HG02852 (cell line): ENCODE data around the gene SLC26A1.
A peak's percentile ranks its signal among the peaks of the same experiment; 100 is the strongest.
"Not testable (repeated sequence)": the region's sequence is repeated elsewhere in the genome, so short reads cannot be mapped to it uniquely, and the experiment has no call there.

ENCODE experiments used
- ATAC-seq: cut with Tn5 transposase; IDR thresholded peaks from one replicate; pipeline ENCODE4 v1.9.1; 2021; ENCODE audit warnings: mild to moderate bottlenecking, moderate library complexity; ENCODE audit not compliant: unreplicated experiment

The SLC26A1 gene

DNA sequence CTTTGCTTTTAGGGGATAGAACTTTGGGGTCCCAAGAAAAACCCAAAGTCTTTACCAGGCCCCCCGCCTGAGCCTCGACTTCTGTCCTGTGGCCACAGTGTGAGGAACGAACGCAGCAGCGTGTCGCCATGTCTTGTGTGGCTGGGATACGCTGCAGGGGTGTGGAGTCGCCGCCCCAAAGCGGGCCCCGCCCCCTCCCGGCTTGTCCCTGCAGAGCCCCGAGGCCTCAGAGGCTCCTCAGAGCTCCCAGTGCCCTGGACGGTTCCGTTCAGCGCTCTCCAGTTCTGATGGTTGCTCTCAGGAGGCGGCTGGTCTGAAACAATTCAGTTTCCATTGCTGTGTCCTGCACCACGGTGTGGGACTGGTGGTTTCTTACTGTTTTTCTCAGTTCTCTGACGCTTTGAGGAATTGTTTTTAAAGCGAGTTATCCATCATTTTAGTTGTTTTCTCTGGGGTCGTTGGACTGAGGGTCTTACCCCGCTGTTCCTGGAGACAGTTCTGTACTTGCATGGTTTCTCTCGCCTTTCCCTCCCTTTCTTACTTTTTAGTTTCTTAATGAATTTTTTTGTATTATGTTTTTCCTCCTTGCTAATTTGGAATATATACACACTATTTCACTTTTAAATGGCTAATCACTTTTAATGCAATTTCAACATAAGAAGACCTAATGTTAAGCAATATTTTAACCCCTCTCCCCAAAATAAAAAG is 7.9 kb downstream of the SLC26A1 start:
- no peak for ATAC-seq

DNA sequence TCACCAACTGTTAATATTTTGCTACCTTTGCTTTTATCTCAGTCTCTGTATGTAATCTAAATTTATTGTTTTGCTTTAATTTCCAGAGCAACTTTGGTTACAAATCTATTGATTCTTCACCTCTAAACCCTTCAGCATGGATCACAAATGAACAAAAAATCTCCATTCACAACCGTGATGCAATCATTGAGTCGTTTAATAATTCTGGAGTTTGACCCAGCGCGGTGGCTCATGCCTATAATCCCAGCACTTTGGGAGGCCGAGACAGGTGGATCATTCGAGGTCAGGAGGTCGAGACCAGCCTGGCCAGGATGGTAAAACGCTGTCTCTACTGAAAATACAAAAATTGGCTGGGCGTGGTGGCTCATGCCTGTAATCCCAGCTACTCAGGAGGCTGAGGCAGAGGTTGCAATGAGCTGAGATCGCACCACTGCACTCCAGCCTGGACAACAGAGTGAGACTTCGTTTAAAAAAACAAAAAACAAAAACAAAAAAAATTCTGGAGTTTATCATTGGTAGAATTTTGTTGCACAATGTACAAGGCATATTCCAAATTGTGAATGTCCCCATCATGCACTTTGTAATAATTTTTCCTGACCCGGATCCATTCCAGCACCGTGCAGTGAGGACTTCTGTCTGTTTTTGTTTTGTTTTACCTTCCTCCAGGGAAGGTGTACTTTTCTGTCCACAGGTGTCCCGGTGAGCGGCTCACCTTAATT is 8.7 kb downstream of the SLC26A1 start:
- ATAC-seq, result no peak

DNA sequence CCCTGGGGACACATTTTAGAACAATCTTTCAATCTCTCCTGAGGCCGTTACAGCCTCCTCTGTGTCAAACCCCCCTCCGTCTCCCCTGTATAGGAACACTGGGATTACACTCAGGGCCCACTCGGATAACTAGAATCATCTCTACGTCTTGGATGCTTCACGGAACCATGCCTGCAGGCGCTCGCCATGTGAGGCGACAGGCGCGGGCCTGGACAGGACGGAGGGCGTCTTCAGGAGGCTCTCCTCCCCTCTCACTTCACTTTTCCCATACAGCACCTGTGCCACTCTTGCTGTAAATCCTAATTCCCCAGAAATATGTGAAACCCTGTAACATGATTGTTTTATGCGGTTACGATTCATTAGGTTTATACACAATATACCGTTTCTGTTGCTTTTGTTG is 10.4 kb downstream of the SLC26A1 start:
- ATAC-seq, result no peak

DNA sequence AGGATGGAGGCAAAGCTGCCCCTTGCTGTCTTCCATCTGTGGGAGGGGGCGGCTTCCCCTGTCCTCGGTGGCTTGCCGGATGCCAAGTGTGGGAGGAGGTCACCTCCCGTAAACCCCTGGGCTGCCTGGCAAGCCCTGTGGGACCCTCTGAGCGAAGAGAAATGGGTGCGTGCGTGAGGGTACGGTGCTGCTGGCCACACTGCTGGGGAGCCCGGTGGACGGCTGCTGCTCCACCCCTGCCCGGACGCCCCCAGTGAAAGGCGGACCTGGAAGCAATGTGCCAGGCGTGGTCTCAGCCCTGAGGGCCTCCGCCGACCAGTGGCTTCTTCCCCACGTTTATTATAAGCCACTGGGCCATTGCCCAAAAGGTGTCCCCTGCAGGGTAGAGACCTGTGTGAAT is 10.9 kb downstream of the SLC26A1 start:
- ATAC-seq, result no peak

DNA sequence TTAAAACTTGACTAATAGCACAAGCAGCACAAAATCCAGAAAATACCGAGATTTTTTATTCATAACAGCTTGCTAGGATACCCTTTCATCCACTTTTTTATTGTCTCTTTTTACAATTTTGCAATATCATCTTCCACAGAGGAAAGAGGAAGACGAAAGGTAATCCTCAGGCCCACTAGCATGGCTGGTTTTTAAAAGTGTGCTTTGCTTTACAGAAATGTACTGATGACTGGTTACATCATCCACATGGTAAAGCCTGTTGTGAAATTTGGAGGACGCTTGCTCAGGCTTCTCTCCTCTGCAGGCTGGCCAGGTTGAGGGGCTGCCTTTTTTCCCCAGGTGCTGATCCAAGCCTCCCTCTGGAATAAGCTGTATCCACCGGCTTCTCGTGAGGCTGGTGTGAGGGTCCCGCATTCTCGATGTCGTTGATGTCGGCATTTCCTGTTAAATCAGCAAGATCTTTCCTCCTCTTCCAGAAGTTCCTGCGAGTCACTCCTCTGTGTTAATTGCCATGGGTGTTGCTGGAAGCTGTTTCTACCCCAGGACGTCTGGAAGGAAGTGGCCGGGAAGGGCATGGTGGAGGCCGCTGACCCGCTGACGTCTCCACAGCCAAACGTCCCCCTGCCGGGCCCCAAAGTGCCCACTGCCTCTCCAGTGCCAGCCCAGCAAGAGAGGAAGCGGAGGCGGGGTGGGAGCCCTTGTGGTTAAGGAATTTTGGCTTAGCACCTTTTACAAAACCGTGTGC is 14.1 kb downstream of the SLC26A1 start:
- no peak for ATAC-seq

DNA sequence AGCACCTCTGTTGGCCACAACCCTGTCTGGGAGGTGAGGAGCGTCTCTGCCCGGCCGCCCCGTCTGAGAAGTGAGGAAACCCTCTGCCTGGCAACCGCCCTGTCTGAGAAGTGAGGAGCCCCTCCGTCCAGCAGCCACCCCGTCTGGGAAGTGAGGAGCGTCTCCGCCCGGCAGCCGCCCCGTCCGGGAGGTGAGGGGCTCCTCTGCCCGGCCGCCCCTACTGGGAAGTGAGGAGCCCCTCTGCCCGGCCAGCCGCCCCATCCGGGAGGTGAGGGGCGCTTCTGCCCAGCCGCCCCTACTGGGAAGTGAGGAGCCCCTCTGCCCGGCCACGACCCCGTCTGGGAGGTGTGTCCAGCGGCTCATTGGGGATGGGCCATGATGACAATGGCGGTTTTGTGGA is 17.2 kb downstream of the SLC26A1 start:
- ATAC-seq, result not testable (repeated sequence)

DNA sequence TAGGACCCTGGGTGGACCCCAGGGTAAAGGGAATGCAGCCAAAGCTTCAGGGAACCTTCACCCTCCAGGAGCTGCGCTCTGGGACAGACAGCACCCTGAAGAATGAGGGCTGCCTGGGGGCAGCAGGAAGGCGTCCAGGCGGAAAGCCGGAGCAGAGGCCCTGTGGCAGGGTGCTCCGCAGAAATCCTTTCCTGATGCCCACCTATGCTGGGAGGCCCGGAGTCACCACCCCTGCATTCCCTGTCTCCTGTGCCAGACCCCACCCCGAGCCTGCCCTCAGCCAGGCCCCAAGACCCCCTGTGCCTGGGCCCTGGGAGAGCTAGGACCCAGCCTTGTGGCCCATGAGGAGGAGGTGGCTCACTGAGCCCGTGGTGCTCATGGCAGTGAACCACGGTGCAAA is 18.5 kb downstream of the SLC26A1 start:
- ATAC-seq, result no peak

DNA sequence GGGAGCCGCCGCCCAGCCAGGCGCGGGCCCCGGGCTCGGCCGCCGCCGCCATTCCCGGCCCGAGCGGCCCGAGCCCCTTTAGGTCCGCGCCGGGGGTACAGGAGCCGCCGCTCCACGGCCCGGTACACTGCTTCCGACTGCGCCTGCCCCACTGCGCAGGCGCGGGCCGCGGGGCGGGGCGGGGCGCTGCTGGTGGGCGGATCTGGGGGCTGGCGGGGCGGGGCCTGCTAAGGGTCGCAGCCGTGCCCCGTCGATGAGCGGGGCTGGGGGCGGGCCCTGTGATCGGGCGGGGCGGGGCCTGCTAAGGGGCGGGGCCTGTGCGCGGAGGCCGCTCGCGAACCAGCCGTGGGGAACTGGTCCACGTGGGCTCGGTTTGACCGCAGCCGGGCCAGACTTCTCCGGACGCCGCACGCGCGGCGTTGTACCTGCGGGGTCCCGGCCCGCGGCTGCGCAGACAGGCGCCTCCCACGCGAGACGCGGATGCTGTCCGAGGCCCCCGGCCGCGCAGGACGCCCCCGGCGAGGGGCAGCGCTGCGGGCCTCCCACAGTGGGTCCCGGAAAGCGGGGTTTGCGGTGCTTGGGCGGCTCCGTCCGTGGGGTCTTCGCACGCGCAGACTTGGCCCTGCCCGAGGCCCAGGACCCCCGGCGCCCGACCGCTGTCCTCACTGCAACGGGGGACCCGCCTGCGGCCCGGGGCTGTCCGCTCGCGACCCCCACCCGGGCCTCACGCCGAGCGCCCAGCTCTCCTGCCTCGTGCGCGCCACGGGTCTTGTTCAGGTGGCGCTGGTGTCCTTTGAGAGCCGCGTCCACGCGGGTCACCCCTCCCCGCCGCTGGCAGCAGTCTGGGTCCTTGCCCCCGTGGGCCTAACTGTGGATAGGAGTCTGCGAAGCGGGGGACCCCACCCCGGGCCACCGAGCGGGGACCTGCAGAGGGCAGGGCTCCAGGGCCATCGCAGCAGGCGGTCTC is 19.5 kb downstream of the SLC26A1 start, which contains the start of gene DGKQ:
Gene DGKQ (minus strand): TSS at position 139 of the 967 bp plus-strand sequence. CDS start 87 bp downstream, at position 52.
- peak; percentile 63 for ATAC-seq

DNA sequence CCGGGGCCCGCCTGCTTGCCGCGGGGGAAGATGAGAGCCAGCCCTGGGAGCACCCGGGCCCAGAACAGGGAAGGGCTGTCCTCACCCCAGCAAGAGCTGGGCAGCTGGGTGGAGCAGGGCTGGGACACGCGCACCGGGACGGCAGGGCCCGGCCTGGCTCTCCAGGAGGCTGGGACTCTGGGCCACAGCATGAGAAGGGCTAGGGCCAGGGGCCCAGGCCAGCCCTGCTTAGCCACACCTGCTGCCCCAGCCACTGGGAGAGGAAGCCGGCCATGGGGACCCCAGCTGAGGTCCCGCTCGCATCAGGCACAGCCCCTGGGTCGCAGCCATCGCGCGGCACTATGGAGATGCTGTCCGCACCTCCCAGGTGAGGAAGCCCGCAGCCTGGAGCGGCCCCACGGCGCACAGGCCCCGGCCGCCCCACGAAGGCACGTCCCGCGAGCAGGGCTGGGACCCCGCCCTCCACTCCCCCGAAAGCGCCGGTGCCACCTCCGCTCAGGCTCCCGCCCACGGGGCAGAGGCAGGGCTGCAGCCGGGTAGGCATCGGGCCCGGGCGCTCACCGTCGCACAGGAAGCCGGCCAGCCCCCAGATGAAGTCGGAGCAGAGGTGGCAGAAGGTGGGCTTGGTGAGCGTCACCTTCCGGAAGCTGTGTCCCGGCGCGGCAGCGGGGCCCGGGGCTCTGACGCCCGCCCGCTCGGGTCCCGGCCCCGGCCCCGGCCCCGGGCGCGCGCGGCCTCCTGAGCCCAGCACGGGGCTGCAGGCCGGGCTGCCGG is 20.4 kb downstream of the SLC26A1 start:
- ATAC-seq, result peak; percentile 44

DNA sequence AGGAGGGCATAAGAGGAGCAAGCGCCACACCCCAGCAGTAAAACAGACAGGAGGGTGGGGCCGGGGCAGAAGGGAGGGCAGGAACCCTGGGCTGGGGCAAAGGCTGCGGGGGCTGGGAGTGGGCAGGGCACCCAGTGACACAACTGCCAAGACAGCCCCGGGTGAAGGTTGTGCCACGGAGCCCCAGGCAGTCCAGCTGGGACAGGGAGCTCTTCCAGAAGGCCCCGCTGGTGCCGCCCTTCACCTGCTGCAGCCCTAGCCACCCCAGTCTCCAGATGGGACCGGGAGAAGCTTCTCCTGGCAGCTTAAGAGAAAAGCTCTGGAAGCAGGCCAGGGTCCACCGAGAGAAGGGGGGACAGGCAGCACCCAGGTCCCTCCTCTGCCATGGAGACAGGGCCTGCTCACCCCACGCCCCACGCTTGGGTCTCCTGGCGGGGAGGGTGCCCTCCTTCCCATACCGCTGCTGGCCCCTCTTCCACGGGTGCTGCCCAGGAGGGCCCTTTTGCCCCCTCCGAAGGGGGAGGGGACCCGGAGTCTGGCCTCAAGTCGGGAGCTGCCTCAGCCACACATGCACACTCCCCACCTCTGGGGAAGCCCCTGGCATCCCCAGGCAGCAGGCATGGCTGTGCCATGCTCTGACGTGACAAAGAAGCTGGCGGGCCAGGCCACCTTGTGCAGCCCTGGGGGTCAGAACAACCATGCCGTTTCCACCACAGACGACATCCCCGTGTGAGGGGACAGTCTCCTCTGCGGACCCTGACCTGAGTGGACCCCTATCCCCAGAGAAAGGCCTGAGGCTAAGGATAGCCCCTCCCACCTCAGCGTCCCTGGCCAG is 21.3 kb downstream of the SLC26A1 start:
- ATAC-seq, result no peak

DNA sequence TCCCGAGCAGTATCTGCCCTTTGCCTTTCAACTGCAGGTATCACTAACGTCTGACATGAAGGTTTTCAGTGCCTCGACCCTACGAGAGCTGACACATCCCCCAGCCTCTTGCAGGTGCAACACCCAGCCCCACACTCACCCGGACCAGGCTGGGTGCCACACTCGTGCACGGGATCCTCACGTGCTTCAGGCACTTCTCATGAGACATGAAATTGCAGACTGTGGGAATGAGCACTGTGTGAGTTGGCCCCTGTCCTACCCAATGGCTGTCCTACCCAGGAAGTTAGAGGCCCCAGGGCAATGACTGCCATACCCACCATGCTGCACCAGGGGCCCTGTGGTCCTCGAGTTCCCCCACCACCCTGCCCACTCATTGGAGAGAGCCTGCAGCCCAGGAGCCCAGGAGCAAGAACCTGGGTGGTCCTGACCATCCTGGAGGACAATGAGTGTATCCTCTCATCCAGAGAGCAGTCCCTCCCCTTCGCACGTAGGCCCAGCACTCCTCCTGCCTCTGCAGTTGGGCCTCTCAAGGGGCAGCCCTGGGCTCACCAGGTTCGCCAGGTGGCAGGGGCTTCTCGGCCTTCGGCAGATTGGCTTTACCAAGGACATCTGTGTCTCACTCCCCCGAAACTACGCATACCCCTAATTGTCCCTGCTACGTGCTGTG is 22.2 kb downstream of the SLC26A1 start:
- ATAC-seq, result no peak

DNA sequence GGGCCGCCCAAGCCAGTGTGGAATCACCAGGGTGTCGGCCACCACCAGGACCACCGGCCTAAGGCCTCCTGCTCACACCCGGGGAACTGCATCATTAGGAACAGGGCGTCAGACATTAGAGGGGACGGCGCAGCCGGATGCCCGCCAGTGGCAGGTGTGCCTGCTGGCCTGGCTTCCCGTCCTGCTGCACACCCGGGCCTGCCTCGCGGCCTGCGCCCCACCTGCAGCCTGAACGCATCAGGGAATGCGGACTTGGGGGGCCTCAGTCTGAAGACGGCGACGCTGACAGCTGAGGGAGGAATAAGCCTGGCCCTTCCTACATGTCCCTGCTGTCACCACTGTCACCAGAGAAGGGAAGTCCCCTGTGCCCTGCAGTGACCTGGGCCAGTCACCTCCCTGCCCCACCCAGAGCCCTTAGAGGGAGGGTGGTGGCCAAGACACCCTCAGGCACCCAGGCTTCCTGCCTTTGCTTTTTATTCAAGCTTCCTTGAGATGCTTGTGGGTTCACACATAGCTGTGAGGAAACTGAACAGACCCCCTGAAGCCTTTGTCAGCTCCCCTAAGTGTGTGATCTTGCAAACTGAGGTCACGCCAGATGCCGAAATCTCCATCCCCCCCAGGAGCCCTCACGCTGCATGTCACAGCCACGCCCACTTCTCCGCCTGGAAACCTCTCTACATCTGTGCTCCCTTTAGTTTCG is 23.0 kb downstream of the SLC26A1 start:
- no peak for ATAC-seq

DNA sequence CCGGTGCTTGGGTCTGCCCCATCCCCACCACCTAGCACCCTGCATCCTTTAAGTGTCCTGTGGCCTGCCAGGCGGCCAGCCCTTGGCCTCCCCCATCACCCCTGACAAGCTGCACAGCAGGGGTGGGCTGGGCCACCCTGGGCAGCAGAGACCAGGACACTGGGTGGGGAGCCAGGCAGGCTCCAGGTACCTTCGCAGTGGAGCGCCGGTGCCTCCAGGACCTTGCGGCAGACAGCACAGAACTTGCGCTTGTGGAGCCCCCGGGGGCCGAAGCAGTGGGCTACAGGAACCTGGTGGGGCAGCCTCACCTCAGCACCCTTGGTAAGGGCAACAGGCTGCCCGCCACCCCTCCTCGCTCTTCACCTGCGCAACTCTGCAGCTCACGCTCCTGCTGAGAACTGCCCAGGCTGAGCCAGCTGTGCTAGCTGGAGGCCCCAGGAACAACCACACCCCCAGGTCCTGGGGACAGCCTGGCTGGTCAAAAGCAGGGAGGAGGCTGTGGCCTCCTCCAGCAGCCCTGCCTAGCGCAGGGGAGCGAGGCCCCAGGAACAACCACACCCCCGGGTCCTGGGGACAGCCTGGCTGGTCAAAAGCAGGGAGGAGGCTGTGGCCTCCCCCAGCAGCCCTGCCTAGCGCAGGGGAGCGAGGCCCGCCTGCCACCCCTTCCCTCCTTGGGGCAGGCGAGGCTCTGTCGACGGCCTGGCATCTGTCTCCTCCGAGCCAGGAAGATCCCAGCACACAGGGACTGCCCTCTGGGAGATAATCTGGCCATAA is 24.4 kb downstream of the SLC26A1 start:
- ATAC-seq, result no peak

DNA sequence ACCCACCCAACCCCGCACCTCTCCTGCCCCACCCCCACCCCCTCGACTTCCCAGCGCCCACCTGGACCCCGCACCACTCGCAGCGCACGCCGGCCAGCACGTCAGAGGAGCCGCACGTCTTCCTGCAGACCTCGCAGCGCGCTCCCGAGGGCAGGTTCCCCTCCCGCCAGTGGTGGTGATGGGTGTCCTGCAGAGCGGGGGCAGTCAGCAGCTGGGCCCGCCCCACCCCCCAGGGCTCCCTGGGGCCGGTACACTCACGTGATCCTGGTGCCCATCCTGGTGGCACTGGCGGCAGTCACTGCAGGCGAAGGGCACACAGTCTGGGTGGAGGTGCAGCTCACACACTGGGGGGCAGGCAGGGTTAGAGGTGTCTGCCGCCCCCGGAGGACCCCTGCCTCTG is 25.0 kb downstream of the SLC26A1 start:
- no peak for ATAC-seq

DNA sequence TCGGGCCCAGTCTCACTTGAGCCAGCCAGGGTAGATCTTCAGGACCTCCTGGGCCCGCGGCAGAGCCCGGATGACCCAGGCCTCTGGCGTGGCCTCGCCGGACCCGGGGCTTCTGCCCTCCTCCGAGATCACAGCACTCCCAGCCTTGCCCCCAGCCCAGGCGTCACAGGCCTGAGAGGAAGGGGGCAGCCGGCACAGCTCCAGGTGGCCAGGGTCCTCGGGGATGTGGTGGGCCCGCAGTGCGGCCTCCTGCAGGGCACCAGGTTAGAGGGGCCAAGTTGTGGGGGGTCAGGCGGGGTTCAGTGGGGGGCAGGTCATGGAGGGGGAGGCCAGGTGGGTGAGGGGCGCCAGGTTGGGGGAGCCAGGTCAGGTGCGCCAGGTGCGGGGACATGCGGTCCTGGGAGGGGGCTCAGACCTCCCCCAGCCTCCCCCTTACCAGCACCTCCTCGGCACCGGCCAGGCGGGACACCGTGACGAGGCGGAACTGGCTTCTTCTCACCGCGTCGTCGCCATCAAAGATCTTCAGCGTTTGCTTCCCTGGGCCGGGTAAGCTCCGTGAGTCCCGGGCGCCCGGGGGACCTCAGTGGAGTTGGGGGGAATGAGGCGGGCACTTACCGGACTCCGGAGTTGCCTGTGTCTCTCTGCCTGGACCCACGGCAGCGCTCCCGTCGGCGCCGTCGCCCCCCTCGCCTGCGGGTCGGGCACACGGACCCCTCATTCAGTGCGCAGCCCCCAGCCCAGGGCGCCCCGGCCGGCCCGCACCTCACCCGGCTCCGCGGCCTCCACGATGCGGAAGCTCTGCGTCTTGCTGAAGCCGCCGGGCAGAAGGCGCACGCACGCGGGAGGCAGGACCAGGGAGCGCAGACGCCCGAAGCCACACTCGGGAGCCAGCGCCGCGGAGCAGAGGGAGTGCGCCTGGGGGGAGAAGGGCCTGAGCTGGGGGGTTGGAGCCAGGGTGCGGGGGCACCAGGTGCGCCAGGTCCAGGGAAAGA is 25.8 kb downstream of the SLC26A1 start:
- no peak for ATAC-seq
